H9 (cell line): ENCODE results near the gene CASK. TPM values are rescaled to one million over a fixed set of nuclear protein-coding genes. Genes with fewer than 3 reads are reported as not detected.
A peak's percentile ranks its signal among the peaks of the same experiment; 100 is the strongest.

Experiments used
- DNase-seq: peaks from one replicate; pipeline ENCODE4 v3.0.0-alpha.2; 2017
- H2AFZ ChIP-seq: one replicate; pipeline ENCODE4 v1.6.1; 2013; ENCODE audit warnings: mild to moderate bottlenecking, low read length, control low read depth, moderate library complexity
- H2AK5ac ChIP-seq: 2 replicates; pipeline ENCODE4 v1.6.1; 2013; ENCODE audit warnings: low read length, control low read depth, mixed read lengths; ENCODE audit not compliant: insufficient read length
- H2BK120ac ChIP-seq: one replicate; pipeline ENCODE4 v1.6.1; 2013; ENCODE audit warnings: low read depth, mild to moderate bottlenecking, low read length, control low read depth, inconsistent platforms; ENCODE audit not compliant: poor library complexity, severe bottlenecking
- H2BK12ac ChIP-seq: 2 replicates; pipeline ENCODE4 v1.6.1; 2013; ENCODE audit warnings: low read length, control low read depth, mixed read lengths, low read depth; ENCODE audit not compliant: insufficient read length
- H2BK15ac ChIP-seq: 2 replicates; pipeline ENCODE4 v1.6.1; 2013; ENCODE audit warnings: low read depth, low read length, control low read depth
- H2BK20ac ChIP-seq: one replicate; pipeline ENCODE4 v1.6.1; 2013; ENCODE audit warnings: low read depth, mild to moderate bottlenecking, low read length, control low read depth, inconsistent platforms; ENCODE audit not compliant: poor library complexity, severe bottlenecking
- H2BK5ac ChIP-seq: 2 replicates; pipeline ENCODE4 v1.6.1; 2013; ENCODE audit warnings: low read length, control low read depth, mixed read lengths; ENCODE audit not compliant: insufficient read length
- H3K14ac ChIP-seq: 2 replicates; pipeline ENCODE4 v1.6.1; 2013; ENCODE audit warnings: low read length, control low read depth; ENCODE audit not compliant: insufficient read depth
- H3K18ac ChIP-seq: 2 replicates; pipeline ENCODE4 v1.6.1; 2013; ENCODE audit warnings: low read depth, mild to moderate bottlenecking, mixed read lengths, low read length, control low read depth; ENCODE audit not compliant: insufficient read length
- H3K23ac ChIP-seq: 2 replicates; pipeline ENCODE4 v1.6.1; 2013; ENCODE audit warnings: low read length, control low read depth, mixed read lengths, low read depth; ENCODE audit not compliant: insufficient read length
- H3K23me2 ChIP-seq: 2 replicates; pipeline ENCODE4 v1.6.1; 2013; ENCODE audit warnings: low read depth, mild to moderate bottlenecking, mixed read lengths, low read length, control low read depth; ENCODE audit not compliant: insufficient read length, poor library complexity, severe bottlenecking
- H3K27ac ChIP-seq: 2 replicates; pipeline ENCODE4 v1.5.1; 2013; ENCODE audit warnings: low read length, control low read depth, mixed read lengths, low read depth; ENCODE audit not compliant: insufficient read length
- H3K27me3 ChIP-seq: 2 replicates; pipeline ENCODE4 v1.6.1; 2013; ENCODE audit warnings: low read length, control low read depth, inconsistent platforms; ENCODE audit not compliant: insufficient read depth
- H3K4ac ChIP-seq: 2 replicates; pipeline ENCODE4 v1.6.1; 2013; ENCODE audit warnings: low read depth, mild to moderate bottlenecking, control low read depth, inconsistent platforms, low read length, moderate library complexity
- H3K4me1 ChIP-seq: 2 replicates; pipeline ENCODE4 v1.6.1; 2013; ENCODE audit warnings: low read length, control low read depth, inconsistent platforms; ENCODE audit not compliant: insufficient read depth
- H3K4me2 ChIP-seq: 2 replicates; pipeline ENCODE4 v1.6.1; 2013; ENCODE audit warnings: low read length, control low read depth, mixed read lengths; ENCODE audit not compliant: insufficient read length, insufficient read depth
- H3K56ac ChIP-seq: 2 replicates; pipeline ENCODE4 v1.6.1; 2013; ENCODE audit warnings: low read depth, mild to moderate bottlenecking, mixed read lengths, low read length, control low read depth; ENCODE audit not compliant: insufficient read length
- H3K79me1 ChIP-seq: 2 replicates; pipeline ENCODE4 v1.6.1; 2013; ENCODE audit warnings: low read depth, mild to moderate bottlenecking, moderate library complexity, low read length, control low read depth, inconsistent platforms; ENCODE audit not compliant: insufficient read depth, poor library complexity, severe bottlenecking
- H3K79me2 ChIP-seq: 2 replicates; pipeline ENCODE4 v1.6.1; 2013; ENCODE audit warnings: low read length, control low read depth, inconsistent platforms; ENCODE audit not compliant: insufficient read depth
- H3K9ac ChIP-seq: 2 replicates; pipeline ENCODE4 v1.6.1; 2013; ENCODE audit warnings: low read length, control low read depth, mixed read lengths; ENCODE audit not compliant: insufficient read length; ENCODE audit errors: extremely low read depth
- H3K9me3 ChIP-seq: one replicate; pipeline ENCODE4 v1.6.1; 2013; ENCODE audit warnings: low read depth, low read length, inconsistent platforms; ENCODE audit not compliant: control insufficient read depth
- H3T11ph ChIP-seq: one replicate; pipeline ENCODE4 v1.6.1; 2013; ENCODE audit warnings: mild to moderate bottlenecking, low read length, control low read depth, inconsistent platforms
- H4K20me1 ChIP-seq: one replicate; pipeline ENCODE4 v1.6.1; 2013; ENCODE audit not compliant: control insufficient read depth, insufficient read length, insufficient read depth
- H4K5ac ChIP-seq: 2 replicates; pipeline ENCODE4 v1.6.1; 2013; ENCODE audit warnings: low read depth, mild to moderate bottlenecking, mixed read lengths, low read length, control low read depth; ENCODE audit not compliant: insufficient read length
- H4K8ac ChIP-seq: replicated peaks from 2 replicates; pipeline ENCODE4 v1.6.1; 2013; ENCODE audit warnings: low read length, control low read depth, mixed read lengths, low read depth; ENCODE audit not compliant: insufficient read length
- H4K91ac ChIP-seq: 2 replicates; pipeline ENCODE4 v1.6.1; 2013; ENCODE audit warnings: low read depth, mild to moderate bottlenecking, moderate library complexity, mixed read lengths, low read length, control low read depth; ENCODE audit not compliant: insufficient read length
- H3K27ac Mint-ChIP-seq, 3 experiments: 2 replicates in 2 of 3; 3 replicates in 1 of 3; pipeline ENCODE4 v1.8.0; 2020 to 2021; ENCODE audit warnings: mixed read lengths in 3 of 3, mild to moderate bottlenecking in 1 of 3, moderate library complexity in 1 of 3
- H3K27me3 Mint-ChIP-seq: 2 replicates; pipeline ENCODE4 v1.8.0; 2021; ENCODE audit warnings: low read depth, mild to moderate bottlenecking, moderate library complexity, mixed read lengths
- H3K36me3 Mint-ChIP-seq, 3 experiments: 2 replicates in 2 of 3; 3 replicates in 1 of 3; pipeline ENCODE4 v1.8.0; 2020 to 2021; ENCODE audit warnings: low read depth in 3 of 3, mixed read lengths in 3 of 3; ENCODE audit not compliant: insufficient read depth in 1 of 3
- H3K4me1 Mint-ChIP-seq, 2 experiments: 2 replicates each; pipeline ENCODE4 v1.8.0; 2020; ENCODE audit warnings: mixed read lengths in 2 of 2
- H3K4me3 Mint-ChIP-seq, 2 experiments: 2 replicates in 1 of 2; 3 replicates in 1 of 2; pipeline ENCODE4 v1.8.0; 2020 to 2021; ENCODE audit warnings: mild to moderate bottlenecking in 2 of 2, mixed read lengths in 2 of 2, moderate library complexity in 1 of 2
- H3K9me3 Mint-ChIP-seq, 2 experiments: 2 replicates in 1 of 2; 3 replicates in 1 of 2; pipeline ENCODE4 v1.8.0; 2020; ENCODE audit warnings: mild to moderate bottlenecking in 2 of 2, mixed read lengths in 2 of 2, moderate library complexity in 1 of 2
- CTCF ChIP-seq: fragments of 200-600 bp; sonication (generic); conservative IDR thresholded peaks from 3 replicates; pipeline ENCODE4 v1.8.0; 2021; ENCODE audit warnings: antibody characterized with exemption, mild to moderate bottlenecking
- WGBS: extraction: QIAGEN DNeasy Blood & Tissue Kit; methylation state at CpG from one replicate; pipeline ENCODE4 v1.1.7; 2013; ENCODE audit warnings: missing lambda C conversion rate, low lambda C conversion rate, mixed read lengths; ENCODE audit not compliant: insufficient read length; ENCODE audit errors: extremely low coverage; 5-methylcytosine and 5-hydroxymethylcytosine counted together
- total RNA-seq: library from RNA; stranded (reverse); gene quantifications from 2 replicates; pipeline ENCODE4 v1.2.1, GENCODE V29; 2021

CASK gene
- total RNA-seq, 1 experiment from 2014 or later = 44.1 TPM

GRCh38 chrX:41922431-41923151 is 763 bp downstream of the CASK start:
- H3K18ac ChIP-seq = no peak overlapping the region
- H3K27me3 ChIP-seq = no peaks in the 10 kb centered on the region; the same call in 1 of the 2 replicates
- no peaks in the 10 kb centered on the region; the same call in 1 of the 2 replicates for H3K27me3 Mint-ChIP-seq
- H3K4me1 Mint-ChIP-seq = peaks cover 12 to 24% of the 10 kb centered on the region in 2 experiments
- H3K9me3 ChIP-seq = no peaks in the 10 kb centered on the region
- no peak overlapping the region for H3T11ph ChIP-seq
- no peak overlapping the region for H4K8ac ChIP-seq
- peaks cover 35 to 61% of the 10 kb centered on the region in 2 experiments for H3K9me3 Mint-ChIP-seq
- no peak overlapping the region for H4K5ac ChIP-seq
- peak overlapping the region; percentile 69 to 89 for H3K4me3 Mint-ChIP-seq
- no peak overlapping the region for H3K56ac ChIP-seq
- peaks cover 23% of the 10 kb centered on the region for H3K79me2 ChIP-seq
- peak overlapping the region; percentile 70 for H3K9ac ChIP-seq
- H3K14ac ChIP-seq = peak overlapping the region; percentile 32
- WGBS = no CpG with 5 or more reads among the region's 48 CpGs
- no peak overlapping the region for H2BK15ac ChIP-seq
- H3K36me3 Mint-ChIP-seq = peaks cover 0 to 5% (median 0%) of the 10 kb centered on the region in 3 experiments; a peak in 3 of 7 replicates
- H3K23me2 ChIP-seq = peaks cover 10% of the 10 kb centered on the region
- H3K23ac ChIP-seq = no peak overlapping the region
- no peak overlapping the region for H3K27ac ChIP-seq
- H2AFZ ChIP-seq = no peak overlapping the region
- no peak; the same call in 2 of the 3 replicates for TF ChIP-seq CTCF
- H4K91ac ChIP-seq = no peak overlapping the region
- H3K4me2 ChIP-seq = peak overlapping the region; percentile 100
- H3K4ac ChIP-seq = no peak overlapping the region
- H2AK5ac ChIP-seq = no peak overlapping the region
- peak; percentile 42 for DNase-seq
- H3K27ac Mint-ChIP-seq = no peak overlapping the region; a peak in 2 of 7 replicates
- no peak overlapping the region for H2BK20ac ChIP-seq
- H3K4me1 ChIP-seq = peaks cover 2% of the 10 kb centered on the region; the same call in 1 of the 2 replicates
- no peak overlapping the region for H2BK120ac ChIP-seq
- H2BK5ac ChIP-seq = no peak overlapping the region
- H3K79me1 ChIP-seq = peaks cover 6% of the 10 kb centered on the region
- no peaks in the 10 kb centered on the region for H4K20me1 ChIP-seq
- H2BK12ac ChIP-seq = no peak overlapping the region
